ENCODE measurements around the gene SLC6A19.

DNA sequence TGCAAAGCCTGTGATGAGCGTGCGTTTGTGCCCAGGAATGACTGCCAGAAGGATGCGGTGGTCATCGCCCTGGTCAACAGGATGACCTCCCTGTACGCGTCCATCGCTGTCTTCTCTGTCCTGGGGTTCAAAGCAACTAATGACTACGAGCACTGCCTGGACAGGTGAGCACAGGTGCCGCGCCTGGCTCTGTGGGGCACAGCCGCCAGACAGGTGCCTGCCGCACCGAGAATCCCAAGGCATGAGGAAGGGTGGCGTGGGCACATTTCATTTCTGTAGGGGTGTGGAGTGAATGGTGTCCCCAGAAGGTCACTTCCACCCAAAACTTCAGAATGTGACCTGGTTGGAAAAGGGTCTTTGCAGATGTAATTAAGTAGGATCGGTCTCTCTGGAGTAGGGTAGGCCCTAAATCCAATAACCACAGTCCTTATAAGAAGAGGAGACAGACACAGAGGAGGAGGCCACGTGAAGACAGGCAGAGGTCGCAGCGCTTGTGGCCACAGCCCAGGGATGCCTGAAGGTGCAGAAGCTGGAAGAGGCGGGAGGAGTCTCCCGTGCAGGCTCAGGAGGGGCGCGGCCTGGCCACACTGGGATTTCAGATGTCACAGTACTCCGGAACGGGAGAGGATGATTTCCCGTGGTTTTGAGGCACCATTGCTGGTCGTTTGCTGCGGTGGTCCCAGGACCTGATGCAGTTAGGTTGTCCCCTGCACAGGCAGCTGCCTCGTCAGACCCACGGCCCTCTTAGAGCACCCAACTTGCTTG, 39.3 kb downstream of the SLC6A19 start:
- TF ChIP-seq, protein P1, sequence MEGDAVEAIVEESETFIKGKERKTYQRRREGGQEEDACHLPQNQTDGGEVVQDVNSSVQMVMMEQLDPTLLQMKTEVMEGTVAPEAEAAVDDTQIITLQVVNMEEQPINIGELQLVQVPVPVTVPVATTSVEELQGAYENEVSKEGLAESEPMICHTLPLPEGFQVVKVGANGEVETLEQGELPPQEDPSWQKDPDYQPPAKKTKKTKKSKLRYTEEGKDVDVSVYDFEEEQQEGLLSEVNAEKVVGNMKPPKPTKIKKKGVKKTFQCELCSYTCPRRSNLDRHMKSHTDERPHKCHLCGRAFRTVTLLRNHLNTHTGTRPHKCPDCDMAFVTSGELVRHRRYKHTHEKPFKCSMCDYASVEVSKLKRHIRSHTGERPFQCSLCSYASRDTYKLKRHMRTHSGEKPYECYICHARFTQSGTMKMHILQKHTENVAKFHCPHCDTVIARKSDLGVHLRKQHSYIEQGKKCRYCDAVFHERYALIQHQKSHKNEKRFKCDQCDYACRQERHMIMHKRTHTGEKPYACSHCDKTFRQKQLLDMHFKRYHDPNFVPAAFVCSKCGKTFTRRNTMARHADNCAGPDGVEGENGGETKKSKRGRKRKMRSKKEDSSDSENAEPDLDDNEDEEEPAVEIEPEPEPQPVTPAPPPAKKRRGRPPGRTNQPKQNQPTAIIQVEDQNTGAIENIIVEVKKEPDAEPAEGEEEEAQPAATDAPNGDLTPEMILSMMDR (IDR thresholded peaks at IDR 0.05; ENCODE audit: insufficient read depth, low read length): no peak
- no peak for TF ChIP-seq POLR2AphosphoS5 (IDR thresholded peaks at IDR 0.05; ENCODE audit: low read depth)
